Measurements from ENCODE around the gene ADORA2B.

GRCh38 chr17:15972497-15972951 lies 27.6 kb downstream of the ADORA2B start:
- TF ChIP-seq EZH2phosphoT487 (conservative IDR thresholded peaks at IDR 0.05; ENCODE audit: low read length) (no peak), CTCF (IDR thresholded peaks at IDR 0.05; ENCODE audit: insufficient read depth, low read length, poor library complexity, severe bottlenecking) (no peak)

Data from SU-DHL-6 (cell line).